HEK293 (cell line): Measurements from ENCODE around the gene FES.

Source experiments
- CTCF ChIP-seq: fragments of 450-650 bp; formaldehyde crosslinking; IDR thresholded peaks from 2 replicates; pipeline ENCODE4 v1.5.1; 2016; ENCODE audit warnings: missing biosample characterization, missing genetic modification characterization
- RBAK ChIP-seq: fragments of 450-650 bp; formaldehyde crosslinking; IDR thresholded peaks from 2 replicates; pipeline ENCODE4 v1.5.1; 2016; ENCODE audit warnings: missing biosample characterization, missing genetic modification characterization
- ZNF10 ChIP-seq: fragments of 450-650 bp; formaldehyde crosslinking; IDR thresholded peaks from 2 replicates; pipeline ENCODE4 v1.5.1; 2017; ENCODE audit warnings: missing biosample characterization, missing genetic modification characterization
- ZNF549 ChIP-seq: fragments of 450-650 bp; IDR thresholded peaks from 2 replicates; pipeline ENCODE4 v1.5.1; 2018; ENCODE audit warnings: missing biosample characterization, missing genetic modification characterization, mild to moderate bottlenecking, inconsistent platforms, moderate library complexity
- ZNF555 ChIP-seq: fragments of 450-650 bp; formaldehyde crosslinking; conservative IDR thresholded peaks from 2 replicates; pipeline ENCODE4 v1.5.1; 2017; ENCODE audit warnings: missing biosample characterization, mild to moderate bottlenecking, missing genetic modification characterization, inconsistent platforms

- TF ChIP-seq ZNF10 (tag by site-specific recombination) (no peak), ZNF555 (tag by site-specific recombination) (no peak), ZNF549 (tag by site-specific recombination) (no peak), RBAK (tag by site-specific recombination) (no peak), CTCF (tag by site-specific recombination) (no peak)
These were observed 58.2 kb downstream of the FES start for GRCh38 chr15:90942354-90943120.
